ENCODE results near the gene FMN1. TPM values are rescaled to one million over a fixed set of nuclear protein-coding genes. Genes with fewer than 3 reads are reported as not detected.

FMN1 gene
- total RNA-seq, 1 experiment from 2014 or later, result 4.5 TPM

DNA sequence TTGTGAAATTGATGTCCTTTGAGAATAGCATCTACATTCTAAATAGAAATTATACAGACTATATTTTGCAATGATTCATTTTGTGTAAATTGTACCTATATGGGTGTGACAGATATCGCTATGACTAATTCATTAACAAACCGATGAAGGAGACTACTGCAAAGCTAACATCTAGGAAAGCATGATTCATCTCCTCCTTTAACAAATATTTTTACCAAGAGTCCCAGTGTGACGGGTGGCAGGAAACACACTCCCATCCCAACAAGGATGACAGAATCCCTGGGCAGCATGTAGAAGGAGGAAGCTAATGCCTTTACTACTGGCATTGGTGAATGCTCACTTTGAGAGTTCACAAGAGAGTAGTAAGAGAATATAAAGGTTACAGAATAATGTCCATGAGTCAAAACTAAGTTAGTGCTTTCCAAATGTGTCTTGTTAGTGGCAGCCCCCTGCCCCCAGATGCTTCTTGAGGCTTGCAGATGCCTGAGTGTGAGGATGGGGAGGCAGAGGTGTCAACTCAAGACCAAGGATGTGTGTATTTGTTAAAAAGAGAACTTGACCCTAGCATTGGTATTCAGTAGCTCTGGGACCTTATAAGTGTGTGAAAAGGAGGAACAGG lies 180.6 kb downstream of the FMN1 start:
- Mint-ChIP-seq H3K4me3 (no peak overlapping the region), H3K27ac (no peak overlapping the region)

DNA sequence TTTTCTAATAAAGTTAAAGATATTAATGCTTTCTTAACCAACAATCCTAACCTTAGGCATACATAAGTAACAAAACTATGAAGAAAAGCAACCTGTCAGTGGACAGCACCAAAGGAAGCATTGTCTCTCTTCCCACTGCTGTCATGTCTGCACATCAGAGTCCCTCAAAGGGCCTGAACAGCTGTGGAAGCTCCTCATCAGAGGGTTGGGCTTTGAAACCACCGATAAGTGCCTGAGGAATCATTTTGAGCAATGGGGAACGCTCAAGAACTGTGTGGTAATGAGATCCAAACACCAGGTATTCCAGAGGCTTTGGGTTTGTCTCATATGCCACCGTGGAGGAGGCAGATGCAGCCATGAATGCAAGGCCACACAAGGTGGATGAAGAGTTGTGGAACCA lies 182.5 kb downstream of the FMN1 start:
- H3K27me3 Mint-ChIP-seq (ENCODE audit: low read depth), result no peaks in the 10 kb centered on the region
- no peak overlapping the region for H3K27ac Mint-ChIP-seq
- CTCF ChIA-PET, result interaction anchor here (2.2 kb wide), 1 partner anchor 10 kb away, joined by 9 read pairs; no protein-coding TSS in a partner anchor
- H3K4me3 Mint-ChIP-seq, result no peak overlapping the region
- DNase-seq (ENCODE audit: low spot score), result no peak
- TF ChIP-seq NFE2L1 (CRISPR knock-in tag; IDR thresholded peaks at IDR 0.05) (no peak), ZNF219 (CRISPR knock-in tag; IDR thresholded peaks at IDR 0.05; ENCODE audit: borderline replicate concordance) (no peak), HMGA2 (CRISPR knock-in tag; IDR thresholded peaks at IDR 0.05) (no peak), ETV6 (CRISPR knock-in tag; IDR thresholded peaks at IDR 0.05) (no peak), FOXJ3 (CRISPR knock-in tag; IDR thresholded peaks at IDR 0.05; ENCODE audit: borderline replicate concordance) (no peak), ZNF232 (CRISPR knock-in tag; IDR thresholded peaks at IDR 0.05) (no peak), ATF1 (CRISPR knock-in tag; IDR thresholded peaks at IDR 0.05) (no peak), ZNF416 (CRISPR knock-in tag; IDR thresholded peaks at IDR 0.05) (no peak), ELF4 (CRISPR knock-in tag; IDR thresholded peaks at IDR 0.05; ENCODE audit: low read depth) (no peak), ZNF263 (CRISPR knock-in tag; IDR thresholded peaks at IDR 0.05; ENCODE audit: low read depth) (no peak), NFYB (CRISPR knock-in tag; conservative IDR thresholded peaks at IDR 0.05; ENCODE audit: low read depth) (no peak)
- TF ChIP-seq, protein P1, sequence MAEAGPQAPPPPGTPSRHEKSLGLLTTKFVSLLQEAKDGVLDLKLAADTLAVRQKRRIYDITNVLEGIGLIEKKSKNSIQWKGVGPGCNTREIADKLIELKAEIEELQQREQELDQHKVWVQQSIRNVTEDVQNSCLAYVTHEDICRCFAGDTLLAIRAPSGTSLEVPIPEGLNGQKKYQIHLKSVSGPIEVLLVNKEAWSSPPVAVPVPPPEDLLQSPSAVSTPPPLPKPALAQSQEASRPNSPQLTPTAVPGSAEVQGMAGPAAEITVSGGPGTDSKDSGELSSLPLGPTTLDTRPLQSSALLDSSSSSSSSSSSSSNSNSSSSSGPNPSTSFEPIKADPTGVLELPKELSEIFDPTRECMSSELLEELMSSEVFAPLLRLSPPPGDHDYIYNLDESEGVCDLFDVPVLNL (CRISPR knock-in tag; IDR thresholded peaks at IDR 0.05; ENCODE audit: borderline replicate concordance, low read depth), result no peak
- TF ChIP-seq, protein P2, sequence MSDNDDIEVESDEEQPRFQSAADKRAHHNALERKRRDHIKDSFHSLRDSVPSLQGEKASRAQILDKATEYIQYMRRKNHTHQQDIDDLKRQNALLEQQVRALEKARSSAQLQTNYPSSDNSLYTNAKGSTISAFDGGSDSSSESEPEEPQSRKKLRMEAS (CRISPR knock-in tag; IDR thresholded peaks at IDR 0.05), result no peak
- TF ChIP-seq, protein P3, sequence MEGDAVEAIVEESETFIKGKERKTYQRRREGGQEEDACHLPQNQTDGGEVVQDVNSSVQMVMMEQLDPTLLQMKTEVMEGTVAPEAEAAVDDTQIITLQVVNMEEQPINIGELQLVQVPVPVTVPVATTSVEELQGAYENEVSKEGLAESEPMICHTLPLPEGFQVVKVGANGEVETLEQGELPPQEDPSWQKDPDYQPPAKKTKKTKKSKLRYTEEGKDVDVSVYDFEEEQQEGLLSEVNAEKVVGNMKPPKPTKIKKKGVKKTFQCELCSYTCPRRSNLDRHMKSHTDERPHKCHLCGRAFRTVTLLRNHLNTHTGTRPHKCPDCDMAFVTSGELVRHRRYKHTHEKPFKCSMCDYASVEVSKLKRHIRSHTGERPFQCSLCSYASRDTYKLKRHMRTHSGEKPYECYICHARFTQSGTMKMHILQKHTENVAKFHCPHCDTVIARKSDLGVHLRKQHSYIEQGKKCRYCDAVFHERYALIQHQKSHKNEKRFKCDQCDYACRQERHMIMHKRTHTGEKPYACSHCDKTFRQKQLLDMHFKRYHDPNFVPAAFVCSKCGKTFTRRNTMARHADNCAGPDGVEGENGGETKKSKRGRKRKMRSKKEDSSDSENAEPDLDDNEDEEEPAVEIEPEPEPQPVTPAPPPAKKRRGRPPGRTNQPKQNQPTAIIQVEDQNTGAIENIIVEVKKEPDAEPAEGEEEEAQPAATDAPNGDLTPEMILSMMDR (IDR thresholded peaks at IDR 0.05), result no peak
- TF ChIP-seq, protein P4, sequence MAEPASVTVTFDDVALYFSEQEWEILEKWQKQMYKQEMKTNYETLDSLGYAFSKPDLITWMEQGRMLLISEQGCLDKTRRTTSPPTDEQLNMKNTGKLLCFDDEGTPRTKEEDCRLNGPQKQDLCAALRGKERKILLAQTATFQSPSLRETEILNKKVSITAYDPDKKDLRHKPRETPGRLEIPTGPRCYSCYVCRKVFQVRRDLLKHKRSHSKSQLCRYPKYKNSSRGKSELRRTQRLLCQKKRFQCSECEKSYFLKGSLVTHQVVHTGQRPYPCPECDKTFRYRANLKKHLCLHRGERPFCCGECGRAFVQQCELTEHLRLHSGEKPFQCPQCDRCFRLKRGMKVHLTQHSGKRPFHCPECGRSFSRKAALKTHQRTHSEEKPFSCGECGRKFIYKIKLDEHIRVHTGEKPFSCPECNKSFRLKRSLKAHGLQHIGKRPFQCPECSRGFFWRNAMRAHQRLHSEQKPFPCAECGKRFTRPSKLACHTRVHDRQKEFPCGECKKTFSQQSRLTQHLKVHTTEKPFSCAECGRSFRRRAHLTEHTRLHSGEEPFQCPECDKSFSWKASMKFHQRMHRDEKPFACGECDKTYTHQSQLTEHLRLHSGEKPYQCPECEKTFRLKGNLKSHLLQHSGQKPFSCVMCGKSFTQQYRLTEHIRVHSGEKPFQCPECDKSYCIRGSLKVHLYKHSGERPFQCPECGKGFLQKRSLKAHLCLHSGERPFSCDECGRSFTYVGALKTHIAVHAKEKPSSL (CRISPR knock-in tag; conservative IDR thresholded peaks at IDR 0.05), result no peak
- TF ChIP-seq, protein P5, sequence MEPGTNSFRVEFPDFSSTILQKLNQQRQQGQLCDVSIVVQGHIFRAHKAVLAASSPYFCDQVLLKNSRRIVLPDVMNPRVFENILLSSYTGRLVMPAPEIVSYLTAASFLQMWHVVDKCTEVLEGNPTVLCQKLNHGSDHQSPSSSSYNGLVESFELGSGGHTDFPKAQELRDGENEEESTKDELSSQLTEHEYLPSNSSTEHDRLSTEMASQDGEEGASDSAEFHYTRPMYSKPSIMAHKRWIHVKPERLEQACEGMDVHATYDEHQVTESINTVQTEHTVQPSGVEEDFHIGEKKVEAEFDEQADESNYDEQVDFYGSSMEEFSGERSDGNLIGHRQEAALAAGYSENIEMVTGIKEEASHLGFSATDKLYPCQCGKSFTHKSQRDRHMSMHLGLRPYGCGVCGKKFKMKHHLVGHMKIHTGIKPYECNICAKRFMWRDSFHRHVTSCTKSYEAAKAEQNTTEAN (CRISPR knock-in tag; IDR thresholded peaks at IDR 0.05), result no peak
- TF ChIP-seq, protein P6, sequence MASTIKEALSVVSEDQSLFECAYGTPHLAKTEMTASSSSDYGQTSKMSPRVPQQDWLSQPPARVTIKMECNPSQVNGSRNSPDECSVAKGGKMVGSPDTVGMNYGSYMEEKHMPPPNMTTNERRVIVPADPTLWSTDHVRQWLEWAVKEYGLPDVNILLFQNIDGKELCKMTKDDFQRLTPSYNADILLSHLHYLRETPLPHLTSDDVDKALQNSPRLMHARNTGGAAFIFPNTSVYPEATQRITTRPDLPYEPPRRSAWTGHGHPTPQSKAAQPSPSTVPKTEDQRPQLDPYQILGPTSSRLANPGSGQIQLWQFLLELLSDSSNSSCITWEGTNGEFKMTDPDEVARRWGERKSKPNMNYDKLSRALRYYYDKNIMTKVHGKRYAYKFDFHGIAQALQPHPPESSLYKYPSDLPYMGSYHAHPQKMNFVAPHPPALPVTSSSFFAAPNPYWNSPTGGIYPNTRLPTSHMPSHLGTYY (CRISPR knock-in tag; IDR thresholded peaks at IDR 0.05), result no peak
- H3K4me1 Mint-ChIP-seq, result peaks cover 38% of the 10 kb centered on the region
- no peak for ATAC-seq
- H3K36me3 Mint-ChIP-seq, result peaks cover 3% of the 10 kb centered on the region; the same call in 1 of the 2 replicates
- POLR2A ChIA-PET, result no interaction called here
- peaks cover 7% of the 10 kb centered on the region for H3K9me3 Mint-ChIP-seq

More for the DNA sequence above, 180.6 kb downstream of the FMN1 start:
- DNase-seq (ENCODE audit: low spot score), result no peak
- no peak for ATAC-seq
- Mint-ChIP-seq H3K4me1 (peaks cover 20% of the 10 kb centered on the region), H3K36me3 (peaks cover 7% of the 10 kb centered on the region; the same call in 1 of the 2 replicates), H3K9me3 (peaks cover 14% of the 10 kb centered on the region), H3K27me3 (ENCODE audit: low read depth) (no peaks in the 10 kb centered on the region)
- POLR2A ChIA-PET, result no interaction called here
- no peak for TF ChIP-seq GTF2I (CRISPR knock-in tag; conservative IDR thresholded peaks at IDR 0.05)
- TF ChIP-seq ZNF423 (CRISPR knock-in tag; IDR thresholded peaks at IDR 0.05), result no peak
- TF ChIP-seq ZNF396 (CRISPR knock-in tag; IDR thresholded peaks at IDR 0.05; ENCODE audit: borderline replicate concordance), result no peak
- TF ChIP-seq IRF2 (CRISPR knock-in tag; IDR thresholded peaks at IDR 0.05; ENCODE audit: borderline replicate concordance, low read depth), result no peak
- no peak for TF ChIP-seq ETV6 (CRISPR knock-in tag; IDR thresholded peaks at IDR 0.05)
- no peak for TF ChIP-seq NFYB (CRISPR knock-in tag; conservative IDR thresholded peaks at IDR 0.05; ENCODE audit: low read depth)
- TF ChIP-seq, protein P7, sequence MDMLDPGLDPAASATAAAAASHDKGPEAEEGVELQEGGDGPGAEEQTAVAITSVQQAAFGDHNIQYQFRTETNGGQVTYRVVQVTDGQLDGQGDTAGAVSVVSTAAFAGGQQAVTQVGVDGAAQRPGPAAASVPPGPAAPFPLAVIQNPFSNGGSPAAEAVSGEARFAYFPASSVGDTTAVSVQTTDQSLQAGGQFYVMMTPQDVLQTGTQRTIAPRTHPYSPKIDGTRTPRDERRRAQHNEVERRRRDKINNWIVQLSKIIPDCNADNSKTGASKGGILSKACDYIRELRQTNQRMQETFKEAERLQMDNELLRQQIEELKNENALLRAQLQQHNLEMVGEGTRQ (CRISPR knock-in tag; IDR thresholded peaks at IDR 0.05), result no peak
- CTCF ChIA-PET, result interaction anchor here (1.0 to 2.2 kb wide), 3 partner anchors 8 to 72 kb away, joined by 3 to 9 read pairs (median 3); no protein-coding TSS in a partner anchor
